ENCODE measurements around the gene MUC12.
"Not testable (repeated sequence)": the region's sequence is repeated elsewhere in the genome, so short reads cannot be mapped to it uniquely, and the experiment has no call there.

MUC12 gene

DNA sequence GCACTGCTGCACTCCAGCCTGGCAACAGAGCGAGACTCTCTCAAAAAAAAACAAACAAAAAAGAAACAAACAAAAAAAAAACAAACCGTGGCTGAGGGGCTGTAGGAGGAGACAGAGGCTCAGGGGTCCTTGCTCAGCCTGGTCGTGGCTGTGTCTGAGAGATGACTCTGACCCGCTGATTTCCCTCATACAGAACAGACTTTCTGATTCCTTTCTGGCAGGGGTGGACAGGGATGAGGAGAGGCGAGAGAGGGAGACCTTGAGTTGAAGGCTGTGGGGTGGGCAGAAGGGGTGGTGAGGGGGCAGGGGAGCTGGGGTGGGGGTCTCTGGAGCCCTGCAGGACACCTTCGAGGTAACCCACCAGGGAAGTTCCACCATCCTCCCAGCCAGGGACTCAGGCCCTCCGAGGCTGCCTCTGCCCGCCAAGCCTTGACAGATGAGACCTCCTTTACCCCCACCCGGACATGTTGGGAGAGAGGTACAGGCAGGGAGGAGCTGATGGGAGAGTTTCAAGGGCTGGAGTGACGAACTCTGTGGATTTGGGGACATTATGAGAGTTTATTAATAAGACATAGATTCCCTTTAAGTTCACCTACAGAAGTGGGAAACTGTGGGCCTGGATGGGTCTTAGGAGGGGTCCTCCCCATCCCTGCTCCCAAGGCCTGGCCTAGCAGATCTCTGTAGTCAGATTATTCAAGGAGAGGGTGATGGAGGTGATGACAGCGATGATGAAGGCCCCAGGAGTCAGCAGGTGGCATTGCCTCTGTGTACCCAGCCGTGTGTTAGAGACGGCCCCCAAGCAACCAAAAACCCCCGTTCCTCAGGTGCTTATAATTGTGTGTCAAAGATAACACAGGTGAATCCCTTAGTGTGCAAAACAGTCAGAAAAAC, 2.0 kb downstream of the MUC12 start:
- TF ChIP-seq, protein P1, sequence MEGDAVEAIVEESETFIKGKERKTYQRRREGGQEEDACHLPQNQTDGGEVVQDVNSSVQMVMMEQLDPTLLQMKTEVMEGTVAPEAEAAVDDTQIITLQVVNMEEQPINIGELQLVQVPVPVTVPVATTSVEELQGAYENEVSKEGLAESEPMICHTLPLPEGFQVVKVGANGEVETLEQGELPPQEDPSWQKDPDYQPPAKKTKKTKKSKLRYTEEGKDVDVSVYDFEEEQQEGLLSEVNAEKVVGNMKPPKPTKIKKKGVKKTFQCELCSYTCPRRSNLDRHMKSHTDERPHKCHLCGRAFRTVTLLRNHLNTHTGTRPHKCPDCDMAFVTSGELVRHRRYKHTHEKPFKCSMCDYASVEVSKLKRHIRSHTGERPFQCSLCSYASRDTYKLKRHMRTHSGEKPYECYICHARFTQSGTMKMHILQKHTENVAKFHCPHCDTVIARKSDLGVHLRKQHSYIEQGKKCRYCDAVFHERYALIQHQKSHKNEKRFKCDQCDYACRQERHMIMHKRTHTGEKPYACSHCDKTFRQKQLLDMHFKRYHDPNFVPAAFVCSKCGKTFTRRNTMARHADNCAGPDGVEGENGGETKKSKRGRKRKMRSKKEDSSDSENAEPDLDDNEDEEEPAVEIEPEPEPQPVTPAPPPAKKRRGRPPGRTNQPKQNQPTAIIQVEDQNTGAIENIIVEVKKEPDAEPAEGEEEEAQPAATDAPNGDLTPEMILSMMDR (IDR thresholded peaks at IDR 0.05; ENCODE audit: borderline replicate concordance, control extremely low read depth, extremely low read depth, insufficient read depth, missing control alignments): no peak
- in situ Hi-C loops (cut with MboI; ENCODE audit: low sequenced_read_pairs, unreplicated experiment): no loop called here
- peak; percentile 34 for DNase-seq (ENCODE audit: low spot score)

DNA sequence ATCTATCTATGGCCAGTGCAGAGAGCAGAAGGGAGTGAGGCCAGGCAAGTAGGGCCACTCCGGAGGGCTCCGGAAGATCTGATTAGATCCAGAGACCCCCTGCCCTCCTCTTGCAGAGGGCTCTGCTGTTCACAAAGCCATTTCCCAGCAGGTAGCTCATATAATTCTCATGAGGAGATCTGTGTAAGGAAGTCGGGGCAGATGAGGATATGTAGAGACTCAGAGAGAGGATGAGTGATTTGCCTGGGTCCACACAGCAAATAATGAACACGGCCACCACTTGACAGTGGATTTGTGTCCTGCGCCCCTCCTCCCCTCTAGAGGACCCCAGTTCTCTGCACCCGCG, 2.6 kb downstream of the MUC12 start:
- no peak for DNase-seq (ENCODE audit: low spot score)
- TF ChIP-seq, protein P1 (IDR thresholded peaks at IDR 0.05; ENCODE audit: borderline replicate concordance, control extremely low read depth, extremely low read depth, insufficient read depth, missing control alignments): no peak
- in situ Hi-C loops (cut with MboI; ENCODE audit: low sequenced_read_pairs, unreplicated experiment): no loop called here

DNA sequence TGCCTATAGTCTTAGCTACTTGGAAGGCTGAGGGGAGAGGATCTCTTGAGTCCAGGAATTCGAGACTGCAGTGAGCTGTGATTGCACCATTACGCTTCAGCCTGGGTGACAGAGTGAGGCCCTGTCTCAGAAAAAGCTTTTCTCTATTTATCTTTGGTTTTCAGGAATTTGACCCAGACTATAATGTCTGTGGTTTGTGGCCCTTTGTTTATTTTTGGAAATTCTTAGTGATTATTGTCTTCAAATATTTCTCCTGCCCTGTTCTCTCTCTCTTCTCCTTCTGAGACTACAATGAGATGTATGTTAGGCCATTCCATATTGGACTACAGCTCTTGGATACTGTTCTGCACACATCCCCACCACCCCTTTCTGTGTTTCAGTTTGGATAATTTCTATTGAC, 4.7 kb downstream of the MUC12 start:
- in situ Hi-C loops (cut with MboI; ENCODE audit: low sequenced_read_pairs, unreplicated experiment): no loop called here
- DNase-seq (ENCODE audit: low spot score): no peak
- TF ChIP-seq, protein P1 (IDR thresholded peaks at IDR 0.05; ENCODE audit: borderline replicate concordance, control extremely low read depth, extremely low read depth, insufficient read depth, missing control alignments): no peak

DNA sequence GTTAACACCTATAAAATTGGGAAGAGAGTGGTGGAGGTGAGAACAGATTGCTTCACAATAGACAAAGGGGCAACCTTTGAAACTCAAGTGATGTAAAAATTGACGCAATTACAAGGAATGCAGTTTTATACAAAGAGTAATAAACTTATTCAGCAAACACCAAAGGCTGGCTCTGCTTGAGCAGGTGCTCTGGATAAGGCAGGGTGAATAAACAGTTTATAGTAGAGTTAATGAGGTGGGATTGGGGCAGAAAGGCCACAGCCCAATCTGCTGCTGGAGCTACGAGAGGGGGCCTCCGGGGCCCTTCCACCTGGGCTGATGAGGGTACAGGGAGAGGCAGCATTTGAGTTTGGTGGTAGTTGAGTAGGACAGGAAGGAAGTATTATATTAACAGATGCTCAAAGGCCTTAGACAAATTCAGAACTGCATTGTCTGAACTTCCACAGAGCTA, 6.0 kb downstream of the MUC12 start:
- TF ChIP-seq, protein P1 (IDR thresholded peaks at IDR 0.05; ENCODE audit: borderline replicate concordance, control extremely low read depth, extremely low read depth, insufficient read depth, missing control alignments): no peak
- no peak for DNase-seq (ENCODE audit: low spot score)
- in situ Hi-C loops (cut with MboI; ENCODE audit: low sequenced_read_pairs, unreplicated experiment): no loop called here

DNA sequence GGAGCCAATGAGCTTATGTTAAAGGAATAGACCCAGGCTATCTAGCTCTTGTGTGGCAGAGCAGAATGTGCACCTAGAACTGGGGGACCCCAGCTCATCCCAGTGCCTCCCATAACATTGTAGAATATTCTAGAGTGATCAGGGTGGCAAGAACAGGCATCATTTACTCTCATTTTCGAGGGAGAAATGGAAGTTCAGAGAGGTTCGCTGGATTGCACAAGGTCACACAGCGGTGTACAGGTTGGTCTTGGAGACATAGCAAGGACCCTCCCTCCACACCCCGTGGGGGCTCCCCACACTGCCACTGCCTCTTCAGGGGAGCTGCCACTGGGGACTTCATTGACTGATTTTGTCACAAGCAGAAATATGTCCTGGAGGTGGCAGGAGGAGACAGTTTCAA, 8.9 kb downstream of the MUC12 start:
- in situ Hi-C loops (cut with MboI; ENCODE audit: low sequenced_read_pairs, unreplicated experiment): no loop called here
- DNase-seq (ENCODE audit: low spot score): no peak
- TF ChIP-seq, protein P1 (IDR thresholded peaks at IDR 0.05; ENCODE audit: borderline replicate concordance, control extremely low read depth, extremely low read depth, insufficient read depth, missing control alignments): no peak

DNA sequence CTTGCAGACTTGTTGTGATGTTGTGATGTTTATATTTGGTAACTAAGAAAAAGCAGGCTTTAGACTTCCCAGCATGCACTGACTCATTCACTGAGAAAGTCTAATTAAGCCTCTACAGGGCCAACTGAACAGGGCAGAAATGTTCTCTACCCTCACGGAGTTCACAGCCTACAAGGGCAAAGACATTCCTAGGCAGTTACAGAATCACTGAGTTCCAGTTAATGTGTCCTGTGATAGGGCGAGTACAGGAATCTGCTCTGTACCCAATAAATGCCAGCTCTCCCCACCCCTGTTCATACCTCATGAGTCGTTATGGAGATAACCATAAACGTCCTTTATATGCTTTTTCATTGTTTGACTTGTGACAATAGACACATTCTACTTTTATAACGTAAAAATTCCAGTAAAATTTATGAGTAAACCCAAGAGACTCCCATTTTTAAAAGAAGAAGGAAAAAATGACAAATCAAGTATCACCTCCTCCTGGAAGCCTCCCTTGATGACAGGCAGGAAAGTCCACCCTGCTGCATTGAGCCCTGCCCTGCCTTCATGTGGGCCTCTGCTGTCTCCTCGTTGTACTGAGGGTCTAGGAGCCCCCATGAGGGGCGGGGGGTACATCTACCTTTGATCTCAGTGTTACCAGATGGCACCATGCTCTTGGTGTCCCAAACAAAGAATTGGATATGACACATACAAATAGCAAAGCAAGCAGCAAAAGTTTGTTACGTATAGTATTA, 14.3 kb downstream of the MUC12 start:
- DNase-seq (ENCODE audit: low spot score): no peak
- in situ Hi-C loops (cut with MboI; ENCODE audit: low sequenced_read_pairs, unreplicated experiment): no loop called here
- TF ChIP-seq, protein P1 (IDR thresholded peaks at IDR 0.05; ENCODE audit: borderline replicate concordance, control extremely low read depth, extremely low read depth, insufficient read depth, missing control alignments): no peak

DNA sequence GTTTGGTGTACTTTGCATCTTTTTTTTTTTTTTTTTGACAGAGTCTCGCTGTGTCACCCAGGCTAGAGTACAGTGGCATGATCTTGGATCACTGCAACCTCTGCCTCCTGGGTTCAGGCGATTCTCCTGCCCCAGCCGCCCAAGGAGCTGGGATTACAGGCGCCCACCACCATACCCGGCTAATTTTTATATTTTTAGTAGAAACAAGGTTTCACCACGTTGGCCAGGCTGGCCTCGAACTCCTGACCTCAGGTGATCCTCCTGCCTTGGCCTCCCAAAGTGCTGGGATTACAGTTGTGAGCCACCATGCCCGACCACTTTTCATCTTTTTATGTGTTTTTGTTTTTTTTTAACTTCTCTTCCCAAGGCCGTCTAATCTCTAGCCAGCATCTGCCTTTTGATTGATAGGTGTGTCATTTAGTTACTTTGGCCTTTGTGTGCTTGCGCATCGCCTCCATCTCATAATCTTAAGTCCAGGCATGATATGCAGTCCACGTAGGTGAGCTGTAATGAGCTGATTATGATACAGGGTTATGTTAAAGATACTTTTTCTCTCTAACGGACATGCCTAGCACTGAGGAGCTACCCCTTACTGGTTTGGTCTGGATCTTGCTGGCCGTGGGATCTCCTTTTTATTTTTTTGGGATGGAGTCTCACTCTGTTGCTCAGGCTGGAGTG, 15.0 kb downstream of the MUC12 start:
- in situ Hi-C loops (cut with MboI; ENCODE audit: low sequenced_read_pairs, unreplicated experiment); DNase-seq (ENCODE audit: low spot score): not testable (repeated sequence)

DNA sequence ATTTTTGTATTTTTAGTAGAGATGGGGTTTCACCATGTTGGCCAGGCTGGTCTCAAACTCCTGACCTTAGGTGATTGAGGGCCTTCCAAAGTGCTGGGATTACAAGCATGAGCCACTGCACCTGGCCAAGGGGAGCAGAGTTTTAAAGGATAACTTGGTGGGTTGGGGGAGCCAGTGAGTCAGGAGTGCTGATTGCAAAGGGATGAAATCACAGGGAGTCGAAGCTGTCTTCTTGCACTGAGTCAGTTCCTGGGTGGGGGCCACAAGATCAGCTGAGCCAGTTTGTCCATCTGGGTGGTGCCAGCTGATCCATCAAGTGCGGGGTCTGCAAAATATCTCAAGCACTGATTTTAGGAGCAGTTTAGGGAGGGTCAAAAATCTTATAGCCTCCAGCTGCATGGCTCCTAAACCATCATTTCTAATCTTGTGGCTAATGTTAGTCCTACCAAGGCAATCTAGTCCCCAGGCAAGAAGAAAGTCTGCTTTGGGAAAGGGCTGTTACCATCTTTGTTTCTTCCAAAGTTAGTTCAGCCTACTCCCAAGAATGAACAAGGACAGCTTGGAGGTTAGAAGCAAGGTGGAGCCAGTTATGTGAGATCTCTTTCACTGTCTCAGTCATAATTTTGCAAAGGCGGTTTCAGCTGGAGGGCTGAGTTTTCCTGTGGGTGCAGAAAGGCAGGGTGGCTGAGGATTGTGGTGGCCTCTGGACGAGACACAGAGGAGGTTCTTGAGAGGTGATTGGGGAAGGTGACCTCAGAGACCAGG, 15.8 kb downstream of the MUC12 start:
- DNase-seq (ENCODE audit: low spot score); in situ Hi-C loops (cut with MboI; ENCODE audit: low sequenced_read_pairs, unreplicated experiment): not testable (repeated sequence)
